Mucosa of stomach (tissue), 1 donor: ENCODE data around the gene MT4.

Experiments used
- H3K27me3 ChIP-seq: one replicate; pipeline ENCODE4 v1.7.0; 2013; ENCODE audit warnings: mild to moderate bottlenecking, low read length; ENCODE audit not compliant: control insufficient read depth, insufficient read depth
- H3K36me3 ChIP-seq: one replicate; pipeline ENCODE4 v1.7.0; 2013; ENCODE audit warnings: low read length; ENCODE audit not compliant: control insufficient read depth, insufficient read depth
- H3K4me1 ChIP-seq: one replicate; pipeline ENCODE4 v1.7.0; 2013; ENCODE audit warnings: mild to moderate bottlenecking, low read length; ENCODE audit not compliant: control insufficient read depth, insufficient read depth
- H3K4me3 ChIP-seq: one replicate; pipeline ENCODE4 v1.7.0; 2013; ENCODE audit warnings: low read length
- H3K9ac ChIP-seq: one replicate; pipeline ENCODE4 v1.7.0; 2013; ENCODE audit warnings: mild to moderate bottlenecking, low read length, moderate library complexity
- H3K9me3 ChIP-seq: one replicate; pipeline ENCODE4 v1.7.0; 2013; ENCODE audit warnings: mild to moderate bottlenecking, low read length, moderate library complexity; ENCODE audit not compliant: control insufficient read depth
- donor health status: Pancreatic carcinoma.

Gene MT4

GRCh38 chr16:56608043-56608875 lies 43.4 kb downstream of the MT4 start, which contains the start of gene MT2A:
TSS of gene MT2A (plus strand) at chr16:56608584. CDS start at chr16:56608656, 72 bp downstream.
- H3K4me1 ChIP-seq, result peaks cover 33% of the 10 kb centered on the region
- H3K27me3 ChIP-seq, result no peaks in the 10 kb centered on the region
- no peaks in the 10 kb centered on the region for H3K9me3 ChIP-seq
- no peaks in the 10 kb centered on the region for H3K36me3 ChIP-seq
- H3K4me3 ChIP-seq, result peak within 1 kb of the TSS; percentile 85
- peak within 1 kb of the TSS; percentile 75 for H3K9ac ChIP-seq

- Histone ChIP-seq H3K4me1 (peaks cover 33% of the 10 kb centered on the region), H3K9ac (peak overlapping the region; percentile 75), H3K36me3 (no peaks in the 10 kb centered on the region), H3K4me3 (peak overlapping the region; percentile 85), H3K27me3 (no peaks in the 10 kb centered on the region), H3K9me3 (no peaks in the 10 kb centered on the region)
These were observed 44.1 kb downstream of the MT4 start for GRCh38 chr16:56608876-56609462.

DNA sequence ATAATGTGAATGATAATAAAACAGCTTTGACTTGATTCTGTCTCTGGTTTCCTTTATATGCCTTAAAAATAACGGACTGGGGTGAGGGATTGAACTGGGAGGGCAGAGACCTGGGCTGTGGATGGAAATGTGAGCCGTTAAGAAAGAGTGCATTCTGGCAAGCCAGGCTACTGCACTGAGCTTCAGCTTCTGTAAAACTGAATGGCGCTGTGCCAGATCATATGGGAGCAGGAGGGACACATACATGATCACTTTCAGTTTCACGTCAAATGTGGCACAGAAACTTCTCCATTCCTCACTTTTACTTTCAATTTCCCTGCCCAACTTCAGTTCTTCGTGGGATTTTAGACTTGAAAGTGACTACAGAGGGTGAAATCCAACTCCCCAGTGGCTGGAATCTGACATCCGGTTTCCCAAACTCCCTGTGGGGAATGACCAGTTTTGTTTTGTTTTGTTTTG lies 44.6 kb downstream of the MT4 start:
- Histone ChIP-seq H3K4me3 (peak overlapping the region; percentile 85), H3K9me3 (no peaks in the 10 kb centered on the region), H3K27me3 (no peaks in the 10 kb centered on the region), H3K4me1 (peaks cover 33% of the 10 kb centered on the region), H3K9ac (peak overlapping the region; percentile 75), H3K36me3 (no peaks in the 10 kb centered on the region)

DNA sequence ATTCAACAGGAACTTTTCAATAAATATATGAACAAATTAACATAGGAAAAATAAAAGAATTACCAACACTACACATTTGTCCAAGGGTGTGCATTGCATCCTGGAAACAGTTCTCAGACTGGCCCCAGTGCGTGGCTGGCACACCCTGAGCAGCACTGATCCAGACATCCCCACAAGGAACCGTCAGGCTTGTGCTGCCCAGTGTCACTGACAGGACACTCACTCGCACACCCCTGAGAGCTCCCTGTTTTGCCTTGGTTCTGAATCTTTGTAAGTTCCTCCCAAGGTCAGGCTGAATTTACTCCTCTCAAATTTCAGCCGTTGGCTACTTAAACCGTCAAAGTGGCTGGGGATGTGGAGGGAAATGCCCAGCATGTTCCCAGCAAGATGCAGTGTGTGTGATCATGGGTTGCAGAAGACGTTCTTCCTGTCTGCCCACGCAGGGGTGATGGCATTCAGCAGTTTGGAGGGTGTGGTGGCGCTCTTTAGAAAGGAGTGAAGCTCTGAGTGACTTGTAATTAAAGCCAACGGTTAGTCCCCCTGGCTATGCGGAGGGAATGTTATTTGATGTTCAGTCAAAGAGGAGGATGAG lies 45.2 kb downstream of the MT4 start:
- Histone ChIP-seq H3K36me3 (no peaks in the 10 kb centered on the region), H3K4me1 (peaks cover 33% of the 10 kb centered on the region), H3K9ac (peak overlapping the region; percentile 75)

GRCh38 chr16:56610609-56611111 lies 45.8 kb downstream of the MT4 start:
- H3K4me1 ChIP-seq, result peaks cover 33% of the 10 kb centered on the region
- peak overlapping the region; percentile 75 for H3K9ac ChIP-seq

More for the DNA sequence above, 45.2 kb downstream of the MT4 start:
- H3K27me3 ChIP-seq, result no peaks in the 10 kb centered on the region
- peak overlapping the region; percentile 85 for H3K4me3 ChIP-seq
- H3K9me3 ChIP-seq, result no peaks in the 10 kb centered on the region

DNA sequence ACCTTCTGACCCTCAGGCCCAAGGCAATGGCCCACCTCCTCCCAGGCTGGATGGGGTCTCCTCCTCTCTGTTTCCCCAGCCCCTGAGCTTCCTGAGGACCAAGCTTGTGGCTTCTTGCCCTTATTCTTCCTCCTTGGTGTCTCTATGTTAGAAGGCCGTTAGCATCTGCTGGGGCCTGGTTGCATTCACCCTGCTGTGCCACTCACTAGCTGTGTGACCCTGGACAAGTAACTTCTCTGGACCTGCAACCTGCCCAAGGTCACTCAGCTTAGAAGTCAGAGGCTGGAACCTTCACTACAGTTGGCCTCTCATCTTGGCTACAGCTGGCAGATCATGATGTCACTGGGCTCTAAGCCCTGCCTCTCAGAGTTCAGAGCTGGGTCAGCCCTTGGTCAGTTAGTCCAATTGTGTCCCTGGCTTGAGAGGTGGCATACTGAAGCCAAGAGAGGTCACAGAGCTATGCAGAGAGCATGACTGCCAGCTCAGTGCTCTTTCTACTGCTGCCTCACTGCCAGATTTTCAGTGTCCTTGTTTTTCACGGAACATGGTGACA lies 46.5 kb downstream of the MT4 start:
- H3K9ac ChIP-seq, result no peak overlapping the region
- no peak overlapping the region for H3K4me3 ChIP-seq
- no peaks in the 10 kb centered on the region for H3K27me3 ChIP-seq
- H3K36me3 ChIP-seq, result no peaks in the 10 kb centered on the region
- no peaks in the 10 kb centered on the region for H3K9me3 ChIP-seq
- peaks cover 33% of the 10 kb centered on the region for H3K4me1 ChIP-seq

More at GRCh38 chr16:56610609-56611111, 45.8 kb downstream of the MT4 start:
- Histone ChIP-seq H3K27me3 (no peaks in the 10 kb centered on the region), H3K36me3 (no peaks in the 10 kb centered on the region), H3K4me3 (peak overlapping the region; percentile 6), H3K9me3 (no peaks in the 10 kb centered on the region)

DNA sequence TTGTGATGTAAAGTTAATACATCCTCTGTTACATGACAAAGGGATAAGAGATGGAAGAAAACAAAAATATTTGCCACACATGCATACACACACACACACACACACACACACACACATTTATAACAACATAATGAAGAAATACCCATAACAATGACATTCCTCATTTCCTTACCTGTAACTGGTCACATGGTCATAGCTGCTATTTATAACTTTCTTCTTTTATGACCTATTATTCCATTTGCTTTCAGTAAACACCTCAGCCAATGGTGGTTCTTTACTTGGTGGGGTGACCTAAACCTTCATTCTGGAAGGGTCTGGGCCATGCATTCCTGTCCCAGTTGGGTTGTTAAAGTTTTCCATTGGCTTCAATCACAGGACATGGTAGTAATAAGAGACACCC lies 48.8 kb downstream of the MT4 start:
- peaks cover 5% of the 10 kb centered on the region for H3K27me3 ChIP-seq
- no peaks in the 10 kb centered on the region for H3K36me3 ChIP-seq
- H3K9ac ChIP-seq, result no peak overlapping the region
- H3K4me1 ChIP-seq, result peaks cover 31% of the 10 kb centered on the region
- H3K4me3 ChIP-seq, result no peak overlapping the region
- no peaks in the 10 kb centered on the region for H3K9me3 ChIP-seq

GRCh38 chr16:56614549-56614991 lies 49.7 kb downstream of the MT4 start:
- H3K9me3 ChIP-seq, result no peaks in the 10 kb centered on the region
- no peaks in the 10 kb centered on the region for H3K36me3 ChIP-seq
- H3K4me1 ChIP-seq, result peaks cover 31% of the 10 kb centered on the region
- H3K4me3 ChIP-seq, result no peak overlapping the region
- H3K27me3 ChIP-seq, result peaks cover 8% of the 10 kb centered on the region
- H3K9ac ChIP-seq, result no peak overlapping the region

GRCh38 chr16:56615353-56615752 lies 50.5 kb downstream of the MT4 start:
- H3K9ac ChIP-seq, result no peak overlapping the region
- no peaks in the 10 kb centered on the region for H3K36me3 ChIP-seq
- H3K27me3 ChIP-seq, result peaks cover 8% of the 10 kb centered on the region
- no peak overlapping the region for H3K4me3 ChIP-seq
- peaks cover 27% of the 10 kb centered on the region for H3K4me1 ChIP-seq
- no peaks in the 10 kb centered on the region for H3K9me3 ChIP-seq

DNA sequence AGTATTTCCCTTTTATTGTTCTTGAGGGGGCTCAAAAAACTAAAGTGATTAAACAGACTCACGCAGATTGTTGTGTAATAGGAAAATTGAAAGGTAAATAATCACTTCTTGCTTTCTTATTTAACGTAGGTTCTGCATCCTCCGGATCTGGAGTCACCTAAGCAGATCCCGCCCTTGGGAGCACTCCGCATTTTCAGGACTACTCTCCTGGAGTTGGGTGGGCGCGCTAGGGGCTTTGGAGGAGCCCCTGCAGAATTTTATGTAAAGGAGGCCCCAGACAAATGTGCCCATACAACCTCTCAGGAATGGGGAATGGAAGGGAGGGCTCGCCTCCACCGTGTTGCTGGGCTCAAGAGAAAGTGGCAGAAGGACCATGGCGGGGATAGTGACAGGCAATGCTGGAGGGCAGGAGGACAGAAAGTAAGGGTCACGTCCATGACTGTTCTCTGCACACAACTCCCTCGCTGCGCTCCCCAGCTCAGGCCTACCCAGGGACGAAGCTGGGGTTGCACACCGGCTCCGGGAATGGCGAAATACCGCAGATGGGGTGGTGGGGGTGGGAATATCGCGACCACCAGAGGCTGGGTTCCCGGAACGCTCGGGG lies 51.8 kb downstream of the MT4 start:
- Histone ChIP-seq H3K4me3 (peak overlapping the region; percentile 28), H3K9me3 (no peaks in the 10 kb centered on the region), H3K9ac (peak overlapping the region; percentile 67), H3K27me3 (peaks cover 8% of the 10 kb centered on the region), H3K36me3 (no peaks in the 10 kb centered on the region), H3K4me1 (peaks cover 13% of the 10 kb centered on the region)

- H3K27me3 ChIP-seq, result peaks cover 8% of the 10 kb centered on the region
- H3K9me3 ChIP-seq, result no peaks in the 10 kb centered on the region
- peak overlapping the region; percentile 28 for H3K4me3 ChIP-seq
- peaks cover 13% of the 10 kb centered on the region for H3K4me1 ChIP-seq
- H3K9ac ChIP-seq, result peak overlapping the region; percentile 67
- H3K36me3 ChIP-seq, result no peaks in the 10 kb centered on the region
These were observed 52.6 kb downstream of the MT4 start for GRCh38 chr16:56617212-56618085.
